Spleen (tissue), 11 donors: Measurements from ENCODE around the gene ATG4D. TPM values are rescaled to one million over a fixed set of nuclear protein-coding genes. Genes with fewer than 3 reads are reported as not detected.
A peak's percentile ranks its signal among the peaks of the same experiment; 100 is the strongest.
"Not testable (repeated sequence)": the region's sequence is repeated elsewhere in the genome, so short reads cannot be mapped to it uniquely, and the experiment has no call there.

Experiments
- DNase-seq: peaks from one replicate; pipeline ENCODE4 v3.0.0-alpha.2; 2020
- H3K27ac ChIP-seq, 8 donors: fragments of 200-600 bp; sonication (generic) in 7 of 8; 1 replicate in 4 of 8; 2 replicates in 4 of 8; pipeline versions ENCODE4 v1.5.0 to v1.8.0; 2016 to 2021; ENCODE audit warnings: inconsistent platforms in 4 of 8, mild to moderate bottlenecking in 4 of 8, moderate library complexity in 1 of 8
- H3K27me3 ChIP-seq, 7 donors: fragments of 200-600 bp; sonication (generic) in 6 of 7; replicated peaks in 1 of 7; 1 replicate in 4 of 7; 2 replicates in 3 of 7; pipeline versions ENCODE4 v1.5.0 to v1.8.0; 2016 to 2021; ENCODE audit warnings: inconsistent platforms in 3 of 7, mild to moderate bottlenecking in 1 of 7
- H3K36me3 ChIP-seq, 6 donors: fragments of 200-600 bp; sonication (generic) in 5 of 6; 1 replicate in 4 of 6; 2 replicates in 2 of 6; pipeline versions ENCODE4 v1.5.0 to v1.8.0; 2016 to 2021; ENCODE audit warnings: inconsistent platforms in 2 of 6
- H3K4me1 ChIP-seq, 6 donors: fragments of 200-600 bp; sonication (generic) in 5 of 6; 1 replicate in 3 of 6; 2 replicates in 3 of 6; pipeline versions ENCODE4 v1.5.0 to v1.8.0; 2016 to 2021; ENCODE audit warnings: inconsistent platforms in 3 of 6
- H3K4me3 ChIP-seq, 8 donors: fragments of 200-600 bp; sonication (generic) in 7 of 8; 1 replicate in 4 of 8; 2 replicates in 4 of 8; pipeline versions ENCODE4 v1.5.0 to v1.8.0; 2016 to 2021; ENCODE audit warnings: inconsistent platforms in 4 of 8, mild to moderate bottlenecking in 4 of 8, moderate library complexity in 2 of 8
- H3K9me3 ChIP-seq, 8 donors: fragments of 200-600 bp; sonication (generic) in 7 of 8; 1 replicate in 4 of 8; 2 replicates in 4 of 8; pipeline versions ENCODE4 v1.5.0 to v1.8.0; 2016 to 2021; ENCODE audit warnings: inconsistent platforms in 4 of 8
- POLR2A ChIP-seq, 3 donors: fragments of 450-650 bp; IDR thresholded peaks; one replicate each; pipeline ENCODE4 v1.5.1; 2017; ENCODE audit warnings: antibody characterized with exemption in 3 of 3, mild to moderate bottlenecking in 1 of 3
- POLR2AphosphoS5 ChIP-seq, 3 donors: sonication (generic); formaldehyde crosslinking; IDR thresholded peaks; one replicate each; pipeline ENCODE4 v1.5.1; 2017; ENCODE audit warnings: antibody characterized with exemption in 3 of 3
- WGBS, 5 donors: extraction: QIAGEN DNeasy Blood & Tissue Kit in 3 of 5; methylation state at CpG; one replicate each; pipeline versions ENCODE4 v1.1.5 to v1.1.7; 2013 to 2018; 5-methylcytosine and 5-hydroxymethylcytosine counted together
- intact Hi-C: fragments of 100-400 bp; cut with DNase I; formaldehyde crosslinking; loops from one replicate; pipeline ENCODE4 v1.15.0; 2023; ENCODE audit warnings: low total_unique reads
- polyA plus RNA-seq, 3 donors: library from polyadenylated mRNA; stranded (reverse); fragments of 200-250 nt; gene quantifications; one replicate each; pipeline ENCODE4 v1.2.1, GENCODE V29; 2013
- total RNA-seq, 7 donors: library from RNA; depleted of rRNA in 3 of 7; stranded (reverse); fragments of >200 nt in 3 of 7; fragmentation: NEBNext Ultra II Directional in 4 of 7; extraction: Animal tissue kit (Norgen Biotek cat#: 25700) in 4 of 7; gene quantifications; one replicate each; pipeline versions ENCODE4 v1.1.0 to v1.2.1, GENCODE V29; 2016 to 2021
- TF ChIP-seq, protein P1 (sequence below), 11 experiments: fragments of 200-600 bp in 7 of 11; fragments of 450-650 bp in 4 of 11; sonication (generic) in 4 of 11; IDR thresholded peaks in 8 of 11; conservative IDR thresholded peaks in 3 of 11; 1 replicate in 7 of 11; 2 replicates in 4 of 11; pipeline versions ENCODE4 v1.4.0 to v1.8.0; 2016 to 2021; ENCODE audit warnings: antibody characterized with exemption in 11 of 11, inconsistent platforms in 4 of 11, mild to moderate bottlenecking in 1 of 11
- donor health status: healthy with polysubstance abuse.
- donor health status: DM: no; HTN: no; CAD: no; lungs with moderate emphysema.
- donor health status: DM: no; HTN: no; CAD: no.
- donor health status: Bipolar disorder and iron deficiency.
- donor health status: healthy.
- donor health status: DM: no; HTN: no; CAD: no.
- donor health status: DM: yes; HTN: yes; CAD: no.

The ATG4D gene
- total and polyA plus RNA-seq, 10 donors, result 18.2 to 40.5 (median 32.1) TPM

DNA sequence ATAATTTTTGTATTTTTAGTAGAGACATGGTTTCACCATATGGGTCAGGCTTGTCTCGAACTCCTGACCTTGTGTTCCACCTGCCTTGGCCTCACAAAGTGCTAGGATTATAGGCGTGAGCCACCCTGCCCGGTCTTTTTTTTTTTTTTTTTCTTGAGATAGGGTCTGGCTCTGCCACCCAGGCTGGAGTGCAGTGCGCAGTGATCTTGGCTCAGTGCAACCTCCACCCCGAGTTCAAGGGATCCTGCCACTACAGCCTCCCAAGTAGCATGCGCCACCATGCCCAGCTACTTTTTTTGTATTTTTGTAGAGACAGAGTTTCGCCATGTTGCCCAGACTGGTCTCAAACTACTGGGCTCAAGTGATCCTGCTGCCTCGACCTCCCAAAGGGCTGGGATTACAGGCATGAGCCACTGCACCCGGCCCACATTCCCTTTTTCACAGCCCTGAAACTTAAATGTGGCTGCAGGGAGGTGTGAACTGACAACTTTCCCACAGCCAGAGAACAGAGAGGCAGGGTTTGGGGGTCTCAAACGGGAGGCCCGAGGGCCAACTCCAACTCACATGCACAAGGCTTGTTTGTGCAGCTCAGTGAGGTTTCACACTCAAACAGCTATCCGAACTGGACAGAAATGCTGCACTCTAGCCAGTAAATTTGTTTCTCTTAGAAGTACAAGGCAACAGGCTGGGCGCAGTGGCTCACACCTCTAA is 22.1 kb upstream of the ATG4D start:
- DNase-seq, result no peak
- intact Hi-C loops, result no loop called here
- Histone ChIP-seq H3K27me3 (peaks cover 0 to 47% (median 32%) of the 10 kb centered on the region in 7 donors), H3K36me3 (no peaks in the 10 kb centered on the region), H3K4me3 (no peak overlapping the region), H3K27ac (peak overlapping the region in 3 of 8 donors; percentile 11 to 59 (median 33)), H3K9me3 (no peaks in the 10 kb centered on the region), H3K4me1 (peaks cover 15 to 37% (median 28%) of the 10 kb centered on the region in 6 donors)
- TF ChIP-seq, protein P1, sequence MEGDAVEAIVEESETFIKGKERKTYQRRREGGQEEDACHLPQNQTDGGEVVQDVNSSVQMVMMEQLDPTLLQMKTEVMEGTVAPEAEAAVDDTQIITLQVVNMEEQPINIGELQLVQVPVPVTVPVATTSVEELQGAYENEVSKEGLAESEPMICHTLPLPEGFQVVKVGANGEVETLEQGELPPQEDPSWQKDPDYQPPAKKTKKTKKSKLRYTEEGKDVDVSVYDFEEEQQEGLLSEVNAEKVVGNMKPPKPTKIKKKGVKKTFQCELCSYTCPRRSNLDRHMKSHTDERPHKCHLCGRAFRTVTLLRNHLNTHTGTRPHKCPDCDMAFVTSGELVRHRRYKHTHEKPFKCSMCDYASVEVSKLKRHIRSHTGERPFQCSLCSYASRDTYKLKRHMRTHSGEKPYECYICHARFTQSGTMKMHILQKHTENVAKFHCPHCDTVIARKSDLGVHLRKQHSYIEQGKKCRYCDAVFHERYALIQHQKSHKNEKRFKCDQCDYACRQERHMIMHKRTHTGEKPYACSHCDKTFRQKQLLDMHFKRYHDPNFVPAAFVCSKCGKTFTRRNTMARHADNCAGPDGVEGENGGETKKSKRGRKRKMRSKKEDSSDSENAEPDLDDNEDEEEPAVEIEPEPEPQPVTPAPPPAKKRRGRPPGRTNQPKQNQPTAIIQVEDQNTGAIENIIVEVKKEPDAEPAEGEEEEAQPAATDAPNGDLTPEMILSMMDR (IDR thresholded peaks at IDR 0.05 in 8 of 11, conservative IDR thresholded peaks at IDR 0.05 in 3 of 11), result no peak
- TF ChIP-seq POLR2A (IDR thresholded peaks at IDR 0.05) (no peak), POLR2AphosphoS5 (IDR thresholded peaks at IDR 0.05) (no peak)
- WGBS, 5 donors, result 80 to 88% (median 86%) methylated on average over 13 of the region's 13 CpGs

DNA sequence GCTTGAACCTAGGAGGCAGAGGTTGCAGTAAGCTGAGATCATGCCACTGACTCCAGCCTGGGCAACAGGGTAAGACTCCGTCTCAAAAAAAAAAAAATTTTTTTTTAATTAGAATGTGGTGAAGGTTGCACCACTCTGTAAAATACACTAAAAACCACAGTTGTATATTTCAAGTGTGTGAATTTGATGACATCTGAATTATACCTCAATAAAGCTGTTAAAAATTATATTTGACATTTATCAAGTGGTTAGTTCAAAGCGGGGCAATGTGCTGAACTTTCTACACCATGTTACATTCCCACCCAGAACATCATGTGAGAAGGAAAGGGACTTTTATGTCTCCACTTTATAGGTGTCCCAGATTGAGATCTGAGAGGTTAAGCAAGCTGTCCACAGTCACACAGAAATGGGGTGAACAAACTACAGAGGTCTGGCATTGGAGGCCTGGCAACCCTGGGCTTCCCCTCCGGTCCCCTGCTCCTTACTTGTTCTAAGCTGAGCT is 20.5 kb upstream of the ATG4D start:
- WGBS, 5 donors, result 67 to 77% (median 71%) methylated on average over 3 of the region's 3 CpGs
- Histone ChIP-seq H3K4me3 (no peak overlapping the region), H3K27me3 (peaks cover 0 to 31% (median 18%) of the 10 kb centered on the region in 7 donors), H3K9me3 (no peaks in the 10 kb centered on the region), H3K4me1 (peaks cover 3 to 21% (median 13%) of the 10 kb centered on the region in 6 donors), H3K36me3 (no peaks in the 10 kb centered on the region), H3K27ac (peak overlapping the region in 3 of 8 donors; percentile 8 to 59 (median 45))
- intact Hi-C loops, result no loop called here
- DNase-seq, result no peak
- TF ChIP-seq POLR2AphosphoS5 (IDR thresholded peaks at IDR 0.05), result no peak

DNA sequence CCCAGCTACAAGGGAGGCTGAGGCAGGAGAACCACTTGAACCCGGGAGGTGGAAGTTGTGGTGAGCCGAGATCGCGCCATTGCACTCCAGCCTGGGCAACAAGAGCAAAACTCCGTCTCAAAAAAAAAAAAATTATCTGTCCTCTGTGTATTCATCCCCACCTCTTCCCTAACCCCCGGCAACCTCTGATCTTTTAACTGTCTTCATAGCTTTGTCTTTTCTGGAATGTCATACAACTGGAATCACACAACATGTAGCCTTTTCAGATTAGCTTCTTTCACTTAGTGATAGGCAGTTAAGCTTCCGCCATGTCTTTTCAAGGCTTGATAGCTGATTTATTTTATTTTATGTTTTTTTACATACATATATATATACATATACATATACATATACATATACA is 18.1 kb upstream of the ATG4D start:
- DNase-seq, result no peak
- H3K27me3 ChIP-seq, result peaks cover 0 to 7% (median 0%) of the 10 kb centered on the region in 7 donors
- no peak overlapping the region for H3K27ac ChIP-seq
- H3K4me3 ChIP-seq, result no peak overlapping the region
- no peaks in the 10 kb centered on the region for H3K9me3 ChIP-seq
- intact Hi-C loops, result no loop called here
- 86 to 96% (median 88%) methylated on average over 7 of the region's 7 CpGs for WGBS, 5 donors
- H3K4me1 ChIP-seq, result peaks cover 0 to 7% (median 0%) of the 10 kb centered on the region in 6 donors
- no peaks in the 10 kb centered on the region for H3K36me3 ChIP-seq
- no peak for TF ChIP-seq POLR2AphosphoS5 (IDR thresholded peaks at IDR 0.05)
- TF ChIP-seq POLR2A (IDR thresholded peaks at IDR 0.05), result no peak
- TF ChIP-seq, protein P1 (IDR thresholded peaks at IDR 0.05 in 8 of 11, conservative IDR thresholded peaks at IDR 0.05 in 3 of 11), result no peak

DNA sequence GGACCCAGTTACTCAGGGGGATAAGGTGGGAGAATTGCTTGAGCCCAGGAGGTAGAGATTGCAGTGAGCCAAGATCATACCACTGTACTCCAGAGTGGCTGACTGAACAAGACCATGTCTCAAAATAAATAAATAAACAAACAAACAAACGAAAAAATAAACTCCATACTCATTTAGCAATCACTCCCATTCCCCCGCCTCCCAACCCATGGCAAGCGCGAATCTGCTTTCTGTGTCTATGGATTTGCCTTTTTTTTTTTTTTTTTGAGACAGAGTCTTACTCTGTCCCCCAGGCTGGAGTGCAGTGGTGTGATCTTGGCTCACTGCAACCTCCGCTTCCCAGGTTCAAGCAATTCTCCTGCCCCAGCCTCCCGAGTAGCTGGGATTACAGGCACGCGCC is 16.8 kb upstream of the ATG4D start:
- 91 to 95% (median 93%) methylated on average over 8 of the region's 8 CpGs for WGBS, 5 donors
- H3K27me3 ChIP-seq, DNase-seq, H3K9me3 ChIP-seq, H3K36me3 ChIP-seq, H3K4me3 ChIP-seq, intact Hi-C loops, H3K4me1 ChIP-seq, H3K27ac ChIP-seq: not testable (repeated sequence)

DNA sequence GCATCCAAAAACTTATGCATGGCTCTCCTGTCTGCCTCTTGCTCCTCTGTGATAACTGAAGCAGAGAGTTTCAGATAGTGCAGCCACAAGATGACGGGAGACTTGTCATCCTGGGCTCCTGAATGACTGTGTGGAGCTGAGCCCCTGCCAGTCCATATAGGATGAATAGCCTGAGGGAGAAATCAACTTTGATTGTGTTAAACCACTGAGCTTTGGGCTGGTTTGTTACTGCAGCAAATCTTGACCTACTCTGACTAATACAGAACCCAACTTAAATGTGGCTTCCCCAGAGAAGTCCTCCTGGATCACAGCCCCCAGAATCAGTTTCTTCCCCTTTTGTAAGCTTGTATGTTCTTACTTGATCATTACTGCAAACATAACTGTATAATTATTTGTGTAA is 11.2 kb upstream of the ATG4D start:
- WGBS, 5 donors, result 64 to 90% (median 81%) methylated on average over 1 of the region's 1 CpG
- Histone ChIP-seq H3K9me3 (peaks cover 0 to 5% (median 0%) of the 10 kb centered on the region in 8 donors), H3K4me1 (no peaks in the 10 kb centered on the region), H3K36me3 (no peaks in the 10 kb centered on the region), H3K27me3 (peaks cover 0 to 9% (median 0%) of the 10 kb centered on the region in 7 donors), H3K27ac (no peak overlapping the region), H3K4me3 (no peak overlapping the region)
- no peak for DNase-seq
- intact Hi-C loops, result no loop called here
- no peak for TF ChIP-seq POLR2A (IDR thresholded peaks at IDR 0.05)
